RPMI7951 (cell line): Measurements from ENCODE around the gene PPAT. TPM values are rescaled to one million over a fixed set of nuclear protein-coding genes. Genes with fewer than 3 reads are reported as not detected.
"Not testable (repeated sequence)": the region's sequence is repeated elsewhere in the genome, so short reads cannot be mapped to it uniquely, and the experiment has no call there.

ENCODE experiments used
- DNase-seq: peaks from one replicate; pipeline ENCODE4 v3.0.0-alpha.2; 2012; ENCODE audit warnings: low read depth
- total RNA-seq: library from RNA; depleted of rRNA; stranded (reverse); fragments of >200 nt; shearing (Covaris generic); gene quantifications from 2 replicates; pipeline ENCODE4 v1.2.3, GENCODE V29; 2014; rRNA removed

The PPAT gene
- total RNA-seq, 1 experiment from 2014 or later = 26.2 TPM

DNA sequence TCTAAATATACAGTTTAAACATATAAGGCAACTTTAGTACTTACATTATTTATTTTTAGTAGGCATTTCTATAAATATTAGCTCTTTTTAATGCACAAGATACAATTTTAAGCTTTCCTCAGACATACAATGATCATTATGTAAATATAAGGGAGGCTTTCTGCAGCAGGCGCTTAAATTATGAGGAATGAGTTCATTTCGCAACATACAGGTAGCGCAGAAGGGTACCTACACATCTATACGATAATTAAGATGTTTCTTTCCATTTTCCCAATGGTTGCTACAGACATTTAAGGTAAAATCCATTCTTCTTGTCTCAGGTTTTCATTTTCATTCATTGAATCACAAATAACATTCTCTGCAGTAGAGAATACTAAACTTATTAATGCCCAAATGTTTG lies 49.3 kb downstream of the PPAT start:
- DNase-seq = no peak

GRCh38 chr4:56375458-56375857 lies 60.0 kb downstream of the PPAT start:
- DNase-seq = no peak

DNA sequence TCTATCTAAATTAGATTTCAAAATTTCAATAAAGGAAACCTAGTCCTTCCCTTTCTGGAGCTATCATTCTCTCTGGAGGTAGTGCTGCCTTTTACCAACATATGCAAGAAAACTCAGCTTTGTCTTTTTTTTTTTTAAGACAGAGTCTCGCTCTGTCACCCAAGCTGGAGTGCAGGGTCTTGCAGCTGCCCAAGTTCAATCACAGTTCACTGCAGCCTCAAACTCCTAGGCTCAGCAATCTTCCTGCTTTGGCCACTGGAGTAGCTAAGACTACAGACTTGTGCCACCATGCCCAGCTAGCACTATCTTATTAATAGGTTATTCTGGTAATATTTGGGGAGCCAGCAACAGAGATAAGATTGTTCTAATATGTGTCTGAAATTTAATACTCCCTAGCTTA lies 60.5 kb downstream of the PPAT start:
- no peak for DNase-seq

DNA sequence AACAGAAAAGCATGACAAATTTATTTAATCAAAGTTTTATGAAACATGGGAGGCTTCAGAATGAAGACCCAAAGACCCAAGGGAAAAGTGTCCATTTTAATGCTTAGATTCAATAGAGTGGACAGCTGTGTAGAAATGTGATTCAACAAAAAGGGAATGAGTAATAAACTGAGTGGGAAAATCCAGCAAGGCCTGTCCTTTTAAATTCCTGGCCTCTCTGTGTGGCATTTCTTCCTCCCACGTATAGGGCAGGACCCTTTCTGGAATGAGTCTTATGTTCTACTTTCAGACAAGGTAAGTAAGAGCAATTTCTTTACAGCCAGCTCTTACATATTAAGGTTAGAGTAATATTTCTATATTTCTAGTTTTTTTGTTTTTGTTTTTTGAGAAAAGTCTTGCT lies 62.6 kb downstream of the PPAT start:
- DNase-seq = peak; percentile 7

DNA sequence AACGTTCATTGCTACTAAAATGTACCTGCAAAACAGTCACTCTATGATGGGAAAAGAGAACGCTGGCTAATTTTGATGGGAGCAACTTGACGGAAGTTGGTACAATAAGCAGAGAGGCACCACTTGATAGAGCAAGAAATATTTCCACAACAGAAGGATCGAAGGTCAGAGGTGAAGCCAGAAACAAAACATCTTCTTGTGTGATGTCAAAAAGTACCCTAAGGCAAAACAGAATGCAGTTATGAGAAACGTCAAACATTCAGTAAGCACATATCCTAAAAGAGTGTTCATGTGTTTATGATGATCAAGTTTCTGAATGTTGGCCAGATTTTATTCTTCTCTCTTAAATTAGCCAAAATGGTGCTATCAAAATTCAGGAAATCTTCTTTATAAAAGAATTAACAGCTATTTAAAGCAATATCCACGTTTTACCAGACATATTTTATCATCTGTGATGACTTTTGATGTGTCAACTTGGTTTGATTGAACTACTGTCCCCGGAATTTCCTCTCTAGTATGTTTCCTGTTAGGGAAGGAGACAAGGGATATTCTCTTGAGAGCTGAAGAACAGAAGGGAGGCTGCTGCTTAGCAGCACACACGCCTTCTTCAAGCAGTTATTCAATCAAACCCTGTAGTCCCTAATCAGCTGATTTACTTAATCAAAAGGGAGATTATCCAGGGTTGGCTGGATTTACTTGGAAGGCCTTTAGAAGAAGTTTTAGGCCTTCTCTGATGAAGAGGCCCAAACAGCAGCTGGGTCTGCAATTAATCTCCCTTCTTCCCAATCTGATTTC lies 63.8 kb downstream of the PPAT start:
- DNase-seq = no peak

DNA sequence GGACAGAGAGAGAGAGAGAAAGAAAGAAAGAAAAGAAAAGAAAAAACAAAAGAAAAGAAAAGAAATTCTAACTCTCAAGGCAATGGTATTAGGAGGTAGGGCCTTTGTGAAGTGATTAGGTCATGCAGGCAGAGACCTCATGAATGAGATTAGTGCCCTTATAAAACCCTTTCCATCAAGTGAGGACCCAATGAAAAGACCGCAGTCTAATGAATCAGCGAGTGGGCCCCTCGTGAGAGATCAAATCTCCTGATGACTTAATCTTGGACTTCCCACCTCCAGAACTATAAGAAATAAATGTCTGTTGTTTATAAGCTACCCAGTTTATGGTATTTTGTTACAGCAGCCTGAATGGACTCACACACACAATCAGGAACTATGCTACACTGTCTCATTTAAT lies 65.0 kb downstream of the PPAT start:
- DNase-seq = no peak

DNA sequence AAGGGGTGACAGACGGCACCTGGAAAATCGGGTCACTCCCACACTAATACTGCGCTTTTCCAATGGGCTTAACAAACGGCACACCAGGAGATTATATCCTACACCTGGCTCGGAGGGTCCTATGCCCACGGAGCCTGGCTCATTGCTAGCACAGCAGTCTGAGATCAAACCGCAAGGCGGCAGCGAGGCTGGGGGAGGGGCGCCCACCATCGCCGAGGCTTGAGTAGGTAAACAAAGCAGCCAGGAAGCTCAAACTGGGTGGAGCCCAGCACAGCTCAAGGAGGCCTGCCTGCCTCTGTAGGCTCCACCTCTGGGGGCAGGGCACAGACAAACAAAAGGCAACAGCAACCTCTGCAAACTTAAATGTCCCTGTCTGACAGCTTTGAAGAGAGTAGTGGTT lies 72.4 kb downstream of the PPAT start:
- DNase-seq = not testable (repeated sequence)

DNA sequence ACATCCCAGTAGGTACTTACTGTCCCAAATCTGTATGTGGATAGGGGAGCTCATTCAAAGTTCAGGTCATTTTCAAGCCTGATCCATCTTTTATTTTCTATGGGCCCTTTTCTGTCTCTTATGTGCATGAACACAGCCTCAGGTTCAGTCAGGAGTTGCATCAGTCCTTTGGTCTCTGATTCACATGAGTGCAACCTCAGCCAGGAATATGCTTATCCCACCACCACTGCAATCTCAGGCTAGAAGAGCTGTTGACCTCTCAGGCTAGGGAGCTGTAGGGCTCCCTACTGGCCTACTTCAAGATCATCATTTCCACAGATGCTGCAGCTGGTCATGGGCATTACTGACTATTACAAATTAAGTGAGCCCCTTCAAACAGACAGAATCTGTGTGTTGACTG lies 75.3 kb downstream of the PPAT start:
- no peak for DNase-seq

DNA sequence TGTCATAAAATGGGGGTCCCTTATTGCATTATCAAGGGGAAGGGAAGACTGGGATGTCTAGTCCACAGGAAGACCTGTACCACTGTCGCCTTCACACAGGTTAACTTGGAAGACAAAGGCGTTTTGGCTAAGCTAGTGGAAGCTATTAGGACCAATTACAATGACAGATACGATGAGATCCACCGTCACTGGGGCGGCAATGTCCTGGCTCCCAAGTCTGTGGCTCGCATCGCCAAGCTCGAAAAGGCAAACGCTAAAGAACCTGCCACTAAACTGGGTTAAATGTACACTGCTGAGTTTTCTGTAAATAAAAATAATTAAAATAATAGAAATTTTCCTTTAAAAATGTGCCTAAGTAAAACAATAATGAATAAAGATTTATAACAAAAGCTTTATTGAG lies 78.8 kb downstream of the PPAT start:
- no peak for DNase-seq

DNA sequence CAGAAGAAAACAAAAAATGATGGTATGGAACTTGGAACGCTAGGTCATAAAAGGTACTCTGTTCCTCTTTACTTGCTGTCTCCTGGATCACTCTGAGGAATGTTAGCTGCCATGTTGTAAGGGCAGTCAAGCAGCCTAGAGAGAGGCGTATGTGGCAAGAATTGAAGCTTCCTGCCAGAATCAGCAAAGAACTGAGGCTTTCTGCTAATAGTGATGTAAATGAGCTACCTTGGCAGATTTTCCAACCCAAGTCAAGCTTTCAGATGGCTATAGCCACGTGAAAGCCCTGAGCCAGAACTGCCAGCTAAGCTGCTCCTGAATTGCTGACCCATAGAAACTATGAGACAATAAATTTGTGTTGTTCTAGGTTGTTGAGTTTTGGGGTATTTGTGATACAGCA lies 86.8 kb downstream of the PPAT start:
- no peak for DNase-seq

- no peak for DNase-seq
These were observed 90.0 kb downstream of the PPAT start for GRCh38 chr4:56345458-56345857.

Other genes with a start within 250 kb of the PPAT start
- gene AASDH, start 48.1 kb downstream of the PPAT start, total RNA-seq = 10.0 and 10.2 TPM in 2 replicates
- 93.5 and 112 TPM in 2 replicates for gene PAICS, start 645 bp upstream of the PPAT start, total RNA-seq
- gene SRP72, start 32.0 kb upstream of the PPAT start, total RNA-seq = 61.7 and 104 TPM in 2 replicates
- 0.48 and 1.5 TPM in 2 replicates for gene ARL9, start 70.2 kb upstream of the PPAT start, total RNA-seq
- gene HOPX, start 245.7 kb upstream of the PPAT start, total RNA-seq = not detected in 2 replicates